Tibial artery (tissue), 4 donors: ENCODE results near the gene TAOK3.

Experiments used
- DNase-seq, 2 donors: peaks; one replicate each; pipeline ENCODE4 v3.0.0-alpha.2; 2019
- H3K27ac ChIP-seq, 2 donors: fragments of 200-600 bp; sonication (generic) in 1 of 2; 1 replicate in 1 of 2; 2 replicates in 1 of 2; pipeline ENCODE4 v1.5.1; 2018 to 2019; ENCODE audit warnings: mild to moderate bottlenecking in 1 of 2
- H3K27me3 ChIP-seq, 2 donors: fragments of 200-600 bp; sonication (generic) in 1 of 2; one replicate each; pipeline versions ENCODE4 v1.5.1 to v1.6.0; 2016 to 2019
- H3K36me3 ChIP-seq, 3 donors: fragments of 200-600 bp; sonication (generic) in 2 of 3; one replicate each; pipeline ENCODE4 v1.5.1; 2016 to 2019; ENCODE audit warnings: mild to moderate bottlenecking in 2 of 3
- H3K4me1 ChIP-seq, 4 donors: fragments of 200-600 bp; sonication (generic) in 2 of 4; 1 replicate in 3 of 4; 2 replicates in 1 of 4; pipeline ENCODE4 v1.5.1; 2016 to 2019
- H3K4me3 ChIP-seq, 2 donors: fragments of 200-600 bp; sonication (generic) in 1 of 2; 1 replicate in 1 of 2; 2 replicates in 1 of 2; pipeline ENCODE4 v1.5.1; 2018 to 2019; ENCODE audit warnings: mild to moderate bottlenecking in 2 of 2
- H3K9me3 ChIP-seq, 3 donors: fragments of 200-600 bp; sonication (generic) in 1 of 3; one replicate each; pipeline ENCODE4 v1.5.1; 2016 to 2019
- intact Hi-C: fragments of 100-400 bp; cut with DNase I; formaldehyde crosslinking; loops from one replicate; pipeline ENCODE4 v1.15.0; 2023; ENCODE audit warnings: low total_unique reads
- TF ChIP-seq, protein P1 (sequence below), 2 experiments: fragments of 200-600 bp in 1 of 2; fragments of 450-650 bp in 1 of 2; IDR thresholded peaks; one replicate each; pipeline ENCODE4 v1.5.1; 2017 to 2019; ENCODE audit warnings: antibody characterized with exemption in 2 of 2, mild to moderate bottlenecking in 1 of 2, moderate library complexity in 1 of 2

The TAOK3 gene

GRCh38 chr12:118345355-118345754 is 27.4 kb downstream of the TAOK3 start:
- no peaks in the 10 kb centered on the region for H3K9me3 ChIP-seq
- DNase-seq: no peak

GRCh38 chr12:118344829-118345228 is 27.9 kb downstream of the TAOK3 start:
- Histone ChIP-seq H3K4me3 (no peak overlapping the region), H3K4me1 (no peaks in the 10 kb centered on the region), H3K27ac (no peak overlapping the region), H3K36me3 (no peaks in the 10 kb centered on the region), H3K27me3 (no peaks in the 10 kb centered on the region), H3K9me3 (no peaks in the 10 kb centered on the region)
- intact Hi-C loops: no loop called here
- no peak for DNase-seq
- TF ChIP-seq, protein P1, sequence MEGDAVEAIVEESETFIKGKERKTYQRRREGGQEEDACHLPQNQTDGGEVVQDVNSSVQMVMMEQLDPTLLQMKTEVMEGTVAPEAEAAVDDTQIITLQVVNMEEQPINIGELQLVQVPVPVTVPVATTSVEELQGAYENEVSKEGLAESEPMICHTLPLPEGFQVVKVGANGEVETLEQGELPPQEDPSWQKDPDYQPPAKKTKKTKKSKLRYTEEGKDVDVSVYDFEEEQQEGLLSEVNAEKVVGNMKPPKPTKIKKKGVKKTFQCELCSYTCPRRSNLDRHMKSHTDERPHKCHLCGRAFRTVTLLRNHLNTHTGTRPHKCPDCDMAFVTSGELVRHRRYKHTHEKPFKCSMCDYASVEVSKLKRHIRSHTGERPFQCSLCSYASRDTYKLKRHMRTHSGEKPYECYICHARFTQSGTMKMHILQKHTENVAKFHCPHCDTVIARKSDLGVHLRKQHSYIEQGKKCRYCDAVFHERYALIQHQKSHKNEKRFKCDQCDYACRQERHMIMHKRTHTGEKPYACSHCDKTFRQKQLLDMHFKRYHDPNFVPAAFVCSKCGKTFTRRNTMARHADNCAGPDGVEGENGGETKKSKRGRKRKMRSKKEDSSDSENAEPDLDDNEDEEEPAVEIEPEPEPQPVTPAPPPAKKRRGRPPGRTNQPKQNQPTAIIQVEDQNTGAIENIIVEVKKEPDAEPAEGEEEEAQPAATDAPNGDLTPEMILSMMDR (IDR thresholded peaks at IDR 0.05): no peak

More at GRCh38 chr12:118345355-118345754, 27.4 kb downstream of the TAOK3 start:
- intact Hi-C loops: no loop called here
- Histone ChIP-seq H3K27ac (no peak overlapping the region), H3K4me1 (no peaks in the 10 kb centered on the region), H3K4me3 (no peak overlapping the region), H3K36me3 (no peaks in the 10 kb centered on the region), H3K27me3 (no peaks in the 10 kb centered on the region)
- TF ChIP-seq, protein P1 (IDR thresholded peaks at IDR 0.05): no peak

DNA sequence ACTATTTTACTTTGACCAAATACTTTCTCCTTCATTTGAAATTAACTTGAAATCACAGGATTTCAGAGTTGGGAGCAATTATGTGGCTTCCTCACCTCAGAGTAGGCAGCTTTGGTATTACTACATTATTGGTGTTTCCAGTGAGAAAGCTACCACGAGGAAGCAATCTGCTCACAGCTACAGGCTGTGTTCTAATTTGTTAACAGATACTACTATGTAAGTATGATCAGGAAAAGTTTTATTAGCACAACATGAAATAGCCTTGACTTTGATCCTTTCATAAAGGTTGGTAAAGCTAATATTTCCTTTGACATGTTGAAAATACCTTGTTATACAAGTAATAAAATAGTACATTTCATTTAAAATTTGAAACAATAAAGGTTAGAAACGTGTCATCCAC is 30.6 kb downstream of the TAOK3 start:
- no peak for DNase-seq
- intact Hi-C loops: no loop called here
- Histone ChIP-seq H3K27ac (no peak overlapping the region), H3K4me3 (no peak overlapping the region), H3K27me3 (no peaks in the 10 kb centered on the region), H3K9me3 (no peaks in the 10 kb centered on the region), H3K36me3 (no peaks in the 10 kb centered on the region), H3K4me1 (no peaks in the 10 kb centered on the region)
- TF ChIP-seq, protein P1 (IDR thresholded peaks at IDR 0.05): no peak

GRCh38 chr12:118337194-118337838 is 35.4 kb downstream of the TAOK3 start:
- intact Hi-C loops: no loop called here
- Histone ChIP-seq H3K27me3 (no peaks in the 10 kb centered on the region), H3K9me3 (no peaks in the 10 kb centered on the region), H3K4me3 (no peak overlapping the region), H3K36me3 (no peaks in the 10 kb centered on the region), H3K4me1 (no peaks in the 10 kb centered on the region), H3K27ac (no peak overlapping the region)
- no peak for DNase-seq
- TF ChIP-seq, protein P1 (IDR thresholded peaks at IDR 0.05): no peak

- Histone ChIP-seq H3K27me3 (no peaks in the 10 kb centered on the region), H3K9me3 (no peaks in the 10 kb centered on the region), H3K27ac (no peak overlapping the region), H3K4me3 (no peak overlapping the region), H3K4me1 (no peaks in the 10 kb centered on the region), H3K36me3 (no peaks in the 10 kb centered on the region)
- no peak for DNase-seq
- intact Hi-C loops: no loop called here
- TF ChIP-seq, protein P1 (IDR thresholded peaks at IDR 0.05): no peak
These were observed 36.6 kb downstream of the TAOK3 start for GRCh38 chr12:118336123-118336522.
